NCI-H187 treated with DMSO at 0.1 percent for 48 hours (cell line): ENCODE measurements around the gene STAT3.
"Not testable (repeated sequence)": the region's sequence is repeated elsewhere in the genome, so short reads cannot be mapped to it uniquely, and the experiment has no call there.

ENCODE experiments used
- DNase-seq: peaks from one replicate; lab custom pipeline; 2025; lab: John Stamatoyannopoulos, UW

Gene STAT3

DNA sequence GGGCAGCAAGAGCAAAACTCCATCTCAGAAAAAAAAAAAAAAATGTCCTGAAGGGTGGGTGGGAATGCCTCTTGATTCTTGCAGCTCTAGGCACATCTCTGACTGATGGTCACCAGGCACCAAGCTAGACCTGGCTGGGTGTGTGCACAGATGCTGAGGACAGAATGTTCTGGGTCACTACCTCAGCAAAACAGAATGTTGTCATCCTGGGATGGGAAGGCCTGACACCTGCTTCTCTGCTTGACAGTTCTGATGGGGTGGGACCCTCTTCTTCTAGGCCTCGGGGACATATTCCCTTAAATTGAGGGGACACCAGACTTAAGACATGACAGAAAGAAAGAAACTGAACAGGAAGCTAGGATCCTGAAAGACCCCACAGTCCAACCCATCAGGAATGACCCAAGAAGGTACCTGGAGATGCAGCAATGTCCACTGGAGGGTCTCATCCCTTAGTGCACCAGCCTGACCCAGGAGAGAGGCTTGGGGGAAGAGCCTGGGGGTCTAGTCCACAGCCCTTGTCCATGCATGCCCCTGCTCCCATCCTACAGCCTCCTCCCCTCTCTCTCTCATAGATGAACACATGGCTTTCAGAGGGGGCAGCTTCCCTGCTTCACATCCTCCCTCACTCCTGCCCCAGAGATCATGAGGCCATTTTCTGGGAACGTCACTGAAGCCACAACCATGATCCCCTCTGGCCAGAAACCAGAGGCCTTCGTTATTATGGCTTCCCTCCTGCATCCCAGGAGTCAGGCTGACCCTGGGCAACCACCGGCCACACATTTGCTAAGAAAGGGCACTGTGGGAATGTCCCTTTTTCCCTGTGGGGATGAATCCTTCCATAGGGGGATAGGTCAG, 108.2 kb downstream of the STAT3 start:
- DNase-seq, result no peak

- no peak for DNase-seq
Measured at GRCh38 chr17:42277342-42277712, 110.9 kb downstream of the STAT3 start.

DNA sequence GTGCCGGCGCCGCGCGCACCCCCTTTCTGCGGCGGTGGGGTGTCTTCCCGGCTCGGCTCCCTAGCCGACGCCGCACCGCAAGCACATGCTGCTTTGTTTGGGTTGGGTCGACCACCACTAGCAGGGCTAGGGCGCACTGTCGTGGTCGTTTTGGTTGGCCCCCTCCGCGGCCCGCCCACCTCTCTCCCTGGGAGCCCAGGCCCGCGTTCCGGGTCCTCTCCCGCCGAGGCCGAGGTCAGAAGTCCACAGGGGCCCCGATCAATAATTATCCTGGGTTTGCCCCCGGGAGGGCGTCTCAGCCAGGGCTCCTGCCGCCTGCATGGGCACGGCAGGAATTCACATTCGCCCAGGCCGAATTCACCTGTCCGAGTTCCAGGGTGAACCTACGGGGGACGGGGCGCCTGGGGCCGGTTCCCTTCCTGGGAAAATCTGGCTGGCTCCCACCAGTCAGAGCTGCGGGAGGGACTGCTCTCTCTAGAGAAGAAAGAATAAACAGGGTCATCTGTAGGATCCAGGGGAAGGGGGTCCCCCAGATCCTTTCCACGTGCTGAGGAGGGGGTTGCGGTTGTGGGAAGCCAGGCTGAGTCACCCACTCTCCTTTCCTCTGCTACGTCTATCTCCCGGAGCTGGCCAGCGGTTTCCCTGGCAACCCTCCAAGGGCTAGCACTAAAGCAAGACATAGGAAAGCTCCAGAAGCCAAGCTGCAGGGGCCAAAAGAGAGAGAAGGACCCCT, 111.5 kb downstream of the STAT3 start:
- DNase-seq, result no peak

DNA sequence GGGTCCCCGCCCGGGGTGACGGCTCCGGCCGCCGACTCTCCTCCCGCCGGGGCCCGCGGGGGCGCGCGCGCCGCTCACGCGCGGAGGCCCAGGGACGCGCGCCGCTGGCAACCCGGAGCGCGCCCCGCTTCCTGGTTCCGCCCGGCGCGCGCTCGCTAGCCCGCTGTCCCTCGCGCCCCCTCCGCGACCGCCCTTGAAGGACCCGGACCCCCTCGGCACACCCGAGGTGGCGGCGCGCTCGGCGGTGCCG, 112.0 kb downstream of the STAT3 start, which contains the start of gene STAT5B:
Gene STAT5B (minus strand): TSS at position 33 of the 250 bp plus-strand sequence. CDS start 44,264 bp downstream, outside the sequence.
- DNase-seq, result no peak

DNA sequence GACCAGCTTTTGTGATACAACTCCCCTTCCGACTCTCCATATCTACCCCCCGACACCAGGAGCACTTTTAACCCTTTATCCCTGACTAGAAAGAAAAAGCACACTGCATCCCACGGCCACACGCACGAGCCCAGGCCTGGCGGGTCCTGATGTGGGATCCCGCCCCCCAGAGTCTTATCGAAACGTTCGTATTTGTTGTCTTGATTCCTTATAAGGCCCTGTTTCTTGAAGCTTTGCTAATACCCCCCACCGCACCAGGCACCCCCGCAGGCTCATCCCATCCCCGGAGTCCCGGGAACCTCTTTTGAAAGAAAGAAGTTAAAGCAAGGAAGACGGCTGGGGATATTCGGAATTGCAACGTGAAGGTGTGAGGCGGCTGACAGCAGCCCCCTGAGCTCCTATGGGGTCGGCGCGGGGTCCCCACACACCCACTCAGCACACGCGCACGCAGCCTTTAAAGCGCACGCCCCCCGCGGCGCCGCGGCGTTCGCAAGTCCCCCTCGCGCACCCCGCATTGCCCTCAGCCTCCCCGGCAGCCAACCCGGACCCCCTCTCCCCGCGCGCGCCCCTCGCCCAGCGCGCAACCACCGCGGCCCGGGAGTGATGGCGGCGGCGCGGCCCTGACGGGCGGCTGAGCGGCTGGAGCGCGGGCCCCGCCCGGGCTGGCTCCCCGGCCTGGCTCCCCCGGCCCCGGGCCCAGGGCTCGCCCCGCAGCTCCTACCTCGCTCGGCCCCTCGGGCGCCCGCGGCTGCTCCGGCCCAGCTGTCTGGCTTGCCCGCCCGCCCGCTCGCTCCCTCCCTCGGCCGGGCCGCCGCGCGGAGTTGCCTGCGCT, 112.5 kb downstream of the STAT3 start:
- no peak for DNase-seq

GRCh38 chr17:42274812-42275526, 113.3 kb downstream of the STAT3 start:
- DNase-seq, result no peak

DNA sequence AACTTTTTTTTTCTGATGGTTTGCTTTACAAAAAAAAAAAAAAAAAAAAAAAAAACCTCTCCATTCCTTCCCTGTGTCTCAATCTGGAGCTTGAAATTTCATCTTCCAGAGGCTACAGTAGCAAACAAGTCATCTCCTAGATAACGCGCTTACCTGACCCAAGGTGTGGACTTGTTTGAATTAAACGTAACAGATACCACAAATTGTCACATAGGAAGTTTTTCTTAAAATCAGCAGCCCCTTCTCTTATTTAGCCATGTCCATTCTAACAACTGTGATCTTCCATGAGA, 114.0 kb downstream of the STAT3 start:
- no peak for DNase-seq

DNA sequence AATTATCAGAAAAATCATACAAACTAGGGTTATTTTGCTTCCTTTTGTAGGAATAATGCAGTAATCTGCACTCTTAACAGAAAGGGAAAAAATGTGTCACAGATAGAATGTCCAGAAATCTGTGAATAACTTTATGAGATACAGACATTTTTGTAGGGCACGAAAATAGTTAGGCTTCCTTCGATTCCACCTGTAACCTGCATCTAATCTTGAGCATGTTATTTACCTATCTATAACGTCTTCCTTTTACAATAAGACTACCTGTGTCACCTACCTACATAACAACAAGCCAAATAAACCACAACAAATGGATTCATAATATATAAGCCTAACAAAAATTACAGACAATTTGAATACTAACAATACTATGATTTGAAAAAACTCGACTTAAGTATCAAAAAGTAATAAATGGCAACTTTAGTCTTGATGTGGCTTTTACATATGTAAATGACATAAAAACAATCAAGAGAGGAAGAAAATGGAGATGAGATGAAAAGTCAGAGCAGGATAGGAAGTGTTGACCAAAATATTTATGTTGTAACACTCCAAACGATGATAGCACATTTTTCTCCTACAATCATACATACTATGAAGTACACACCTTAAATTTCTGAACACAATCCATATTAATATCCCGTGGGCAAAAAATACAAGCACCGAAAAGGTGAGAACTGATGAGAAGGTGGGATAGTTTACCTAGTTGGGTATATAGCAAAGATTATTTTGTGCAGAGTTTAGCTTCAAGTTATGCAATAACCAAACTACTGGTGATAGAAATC, 114.6 kb downstream of the STAT3 start:
- DNase-seq, result no peak

- no peak for DNase-seq
Measured at GRCh38 chr17:42272162-42272907, 115.9 kb downstream of the STAT3 start.

DNA sequence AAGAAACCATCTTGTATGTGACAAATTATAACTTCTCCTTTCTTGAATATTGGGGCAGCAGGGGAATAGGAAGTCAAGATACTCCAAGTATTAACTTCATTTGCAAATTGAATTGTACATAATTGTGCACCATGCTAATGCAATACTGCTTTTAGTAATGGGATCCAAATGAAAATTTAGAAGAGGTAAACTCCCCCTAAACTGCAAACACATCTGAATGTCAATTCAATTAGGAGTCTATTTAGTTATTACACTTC, 116.5 kb downstream of the STAT3 start:
- DNase-seq, result no peak

DNA sequence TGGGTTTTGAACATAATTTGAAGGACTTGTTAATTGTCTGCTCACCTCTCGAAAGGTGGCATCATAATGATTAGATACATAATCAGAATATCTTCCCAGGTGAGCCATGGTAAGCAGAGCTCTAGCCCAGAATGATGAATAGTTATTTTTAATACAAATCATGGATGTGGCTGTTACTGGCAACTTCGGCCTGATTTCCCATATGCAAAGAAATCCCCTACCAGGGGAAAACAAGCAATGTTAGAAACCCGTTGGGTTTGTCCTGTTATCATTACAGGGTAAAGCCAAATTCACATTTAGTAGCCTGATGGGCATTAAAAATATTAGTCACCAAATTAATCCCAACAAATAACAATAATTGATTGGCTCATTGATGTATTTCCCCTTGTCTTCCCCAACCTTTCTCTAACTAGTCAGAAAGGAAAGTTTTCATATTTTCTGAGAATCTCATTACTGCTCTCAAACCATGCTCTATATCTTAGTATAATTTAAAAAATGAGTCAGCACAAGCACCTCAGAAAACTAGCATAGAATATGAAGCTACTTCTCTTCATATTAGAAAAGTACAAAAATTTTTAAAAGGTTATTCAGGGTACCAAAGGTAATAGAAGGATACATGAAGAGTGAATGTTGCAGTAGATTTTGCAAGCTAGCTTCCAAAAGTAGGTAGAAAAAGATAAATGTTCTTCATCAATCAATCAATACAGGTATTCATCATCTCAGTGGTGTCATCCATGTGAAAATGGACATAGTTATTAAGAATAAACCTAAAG, 117.0 kb downstream of the STAT3 start:
- no peak for DNase-seq

DNA sequence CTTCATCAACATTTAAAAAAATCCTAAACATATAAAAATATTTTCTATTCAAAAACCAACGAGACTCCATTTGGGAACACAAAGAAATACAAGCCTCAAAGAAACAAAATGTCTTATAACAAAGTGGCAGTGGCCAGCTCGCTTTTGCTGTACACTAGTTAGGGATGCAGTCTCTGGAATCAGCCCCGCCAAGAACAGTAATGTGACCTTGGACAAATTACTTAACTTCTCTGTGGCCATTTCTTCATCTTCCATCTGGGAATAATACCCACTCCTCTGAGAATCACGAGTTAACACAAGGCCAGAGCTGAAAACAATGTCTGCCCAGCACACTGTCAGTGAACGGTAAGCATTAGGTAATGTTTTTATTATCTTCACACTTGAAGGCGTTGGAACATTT, 117.6 kb downstream of the STAT3 start:
- no peak for DNase-seq

DNA sequence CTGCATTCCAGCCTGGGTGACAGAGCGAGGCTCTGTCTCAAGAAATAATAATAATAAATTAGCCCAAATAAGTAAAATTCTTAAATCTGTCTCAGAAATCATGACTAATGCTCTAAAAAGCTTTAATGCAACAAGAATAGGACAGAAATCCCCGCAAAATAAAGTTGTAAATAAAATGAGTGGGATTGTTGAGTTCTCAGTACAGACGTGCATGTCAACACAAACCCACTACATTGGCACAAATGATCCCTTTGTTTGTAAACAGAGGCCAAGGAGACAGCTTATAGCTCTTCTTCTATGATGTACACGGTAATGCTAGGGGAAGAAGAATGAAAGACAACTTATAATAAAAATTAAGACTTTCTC, 118.1 kb downstream of the STAT3 start:
- no peak for DNase-seq

GRCh38 chr17:42268236-42268635, 120.0 kb downstream of the STAT3 start:
- no peak for DNase-seq

DNA sequence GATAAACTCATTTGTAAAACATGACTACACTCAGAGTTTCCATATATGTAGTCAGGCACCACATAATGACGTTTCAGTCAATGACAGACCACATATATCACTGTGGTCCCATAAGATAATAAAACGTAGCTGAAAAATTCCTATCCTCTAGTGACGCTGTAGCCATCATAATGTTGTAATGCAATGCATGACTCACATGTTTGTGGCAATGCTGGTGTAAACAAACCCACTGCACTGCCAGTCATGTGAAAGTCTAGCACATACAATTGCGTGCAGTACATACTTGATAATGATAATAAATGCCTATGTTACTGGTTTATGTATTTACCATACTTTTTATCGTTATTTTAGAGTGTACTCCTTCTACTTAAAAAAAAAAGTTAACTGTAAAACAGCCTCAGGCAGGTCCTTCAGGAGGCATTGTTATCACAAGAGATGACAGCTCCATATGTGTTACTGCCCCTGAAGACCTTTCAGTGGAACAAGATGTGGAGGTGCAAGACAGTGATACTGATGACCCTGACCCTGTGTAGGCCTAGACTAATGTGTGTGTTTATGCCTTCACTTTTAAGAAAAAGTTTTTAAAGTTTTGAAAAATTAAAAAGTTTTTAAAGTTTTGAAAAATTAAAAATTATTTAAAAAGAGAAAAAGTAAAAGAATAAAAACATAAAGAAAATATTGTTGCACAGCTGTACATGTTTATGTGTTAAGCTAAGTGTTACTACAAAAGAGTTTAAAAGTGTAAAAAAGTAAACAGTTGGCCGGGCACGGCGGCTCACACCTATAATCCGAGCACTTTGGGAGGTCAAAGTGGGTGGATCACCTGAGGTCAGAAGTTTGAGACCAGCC, 121.1 kb downstream of the STAT3 start:
- DNase-seq, result no peak

GRCh38 chr17:42266462-42266861, 121.8 kb downstream of the STAT3 start:
- DNase-seq, result no peak

DNA sequence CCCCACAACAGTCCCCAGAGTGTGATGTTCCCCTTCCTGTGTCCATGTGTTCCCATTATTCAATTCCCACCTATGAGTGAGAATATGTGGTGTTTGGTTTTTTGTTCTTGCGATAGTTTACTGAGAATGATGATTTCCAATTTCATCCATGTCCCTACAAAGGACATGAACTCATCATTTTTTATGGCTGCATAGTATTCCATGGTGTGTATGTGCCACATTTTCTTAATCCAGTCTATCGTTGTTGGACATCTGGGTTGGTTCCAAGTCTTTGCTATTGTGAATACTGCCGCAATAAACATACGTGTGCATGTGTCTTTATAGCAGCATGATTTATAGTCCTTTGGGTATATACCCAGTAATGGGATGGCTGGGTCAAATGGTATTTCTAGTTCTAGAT, 123.9 kb downstream of the STAT3 start:
- DNase-seq, result not testable (repeated sequence)
